NB4 (cell line): ENCODE measurements around the gene SIGLEC10.
"Not testable (repeated sequence)": the region's sequence is repeated elsewhere in the genome, so short reads cannot be mapped to it uniquely, and the experiment has no call there.

ENCODE experiments used
- DNase-seq: peaks from one replicate; pipeline ENCODE4 v3.0.0; 2010; ENCODE audit warnings: low read depth
- H3K4me3 ChIP-seq: one replicate; pipeline ENCODE4 v1.5.1; 2011; ENCODE audit warnings: mild to moderate bottlenecking, low read depth, low read length, moderate library complexity
- MYC ChIP-seq: IDR thresholded peaks from 2 replicates; pipeline ENCODE4 v1.6.1; 2011; ENCODE audit warnings: low read depth, low read length
- POLR2A ChIP-seq: IDR thresholded peaks from 2 replicates; pipeline ENCODE4 v1.6.1; 2011; ENCODE audit warnings: mild to moderate bottlenecking; ENCODE audit not compliant: insufficient read length; ENCODE audit errors: extremely low read depth
- TF ChIP-seq, protein P1 (sequence below): IDR thresholded peaks from one replicate; pipeline ENCODE4 v1.5.1; 2012; ENCODE audit warnings: low read depth, low read length
- TF ChIP-seq, protein P2 (sequence below): IDR thresholded peaks from 2 replicates; pipeline ENCODE4 v1.6.1; 2011; ENCODE audit warnings: low read depth, low read length

The SIGLEC10 gene

GRCh38 chr19:51398096-51398704 is 19.2 kb downstream of the SIGLEC10 start:
- no peak for TF ChIP-seq POLR2A
- TF ChIP-seq, protein P1, sequence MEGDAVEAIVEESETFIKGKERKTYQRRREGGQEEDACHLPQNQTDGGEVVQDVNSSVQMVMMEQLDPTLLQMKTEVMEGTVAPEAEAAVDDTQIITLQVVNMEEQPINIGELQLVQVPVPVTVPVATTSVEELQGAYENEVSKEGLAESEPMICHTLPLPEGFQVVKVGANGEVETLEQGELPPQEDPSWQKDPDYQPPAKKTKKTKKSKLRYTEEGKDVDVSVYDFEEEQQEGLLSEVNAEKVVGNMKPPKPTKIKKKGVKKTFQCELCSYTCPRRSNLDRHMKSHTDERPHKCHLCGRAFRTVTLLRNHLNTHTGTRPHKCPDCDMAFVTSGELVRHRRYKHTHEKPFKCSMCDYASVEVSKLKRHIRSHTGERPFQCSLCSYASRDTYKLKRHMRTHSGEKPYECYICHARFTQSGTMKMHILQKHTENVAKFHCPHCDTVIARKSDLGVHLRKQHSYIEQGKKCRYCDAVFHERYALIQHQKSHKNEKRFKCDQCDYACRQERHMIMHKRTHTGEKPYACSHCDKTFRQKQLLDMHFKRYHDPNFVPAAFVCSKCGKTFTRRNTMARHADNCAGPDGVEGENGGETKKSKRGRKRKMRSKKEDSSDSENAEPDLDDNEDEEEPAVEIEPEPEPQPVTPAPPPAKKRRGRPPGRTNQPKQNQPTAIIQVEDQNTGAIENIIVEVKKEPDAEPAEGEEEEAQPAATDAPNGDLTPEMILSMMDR, result peak; percentile 68
- H3K4me3 ChIP-seq, result no peak overlapping the region
- peak; percentile 58 for DNase-seq

DNA sequence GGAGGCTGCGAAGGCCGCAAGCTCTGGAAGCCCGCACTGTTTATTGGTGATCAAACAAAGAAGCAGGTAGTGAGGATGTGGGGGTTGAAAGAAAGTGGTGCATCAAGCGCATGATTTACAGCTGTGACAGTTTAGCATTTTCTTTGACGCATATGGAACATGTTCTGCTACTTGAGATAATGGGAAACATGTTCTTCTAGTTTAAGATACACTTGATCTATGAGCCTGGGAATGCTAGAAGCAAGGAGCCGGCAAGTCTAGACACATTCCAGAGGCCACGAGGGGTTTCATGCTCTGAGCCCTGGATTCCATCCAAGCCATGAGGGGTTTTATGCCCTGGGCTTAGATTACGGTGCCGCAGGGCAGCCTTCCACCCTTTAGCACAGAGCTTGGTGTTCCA is 20.0 kb downstream of the SIGLEC10 start:
- not testable (repeated sequence) for H3K4me3 ChIP-seq, DNase-seq

DNA sequence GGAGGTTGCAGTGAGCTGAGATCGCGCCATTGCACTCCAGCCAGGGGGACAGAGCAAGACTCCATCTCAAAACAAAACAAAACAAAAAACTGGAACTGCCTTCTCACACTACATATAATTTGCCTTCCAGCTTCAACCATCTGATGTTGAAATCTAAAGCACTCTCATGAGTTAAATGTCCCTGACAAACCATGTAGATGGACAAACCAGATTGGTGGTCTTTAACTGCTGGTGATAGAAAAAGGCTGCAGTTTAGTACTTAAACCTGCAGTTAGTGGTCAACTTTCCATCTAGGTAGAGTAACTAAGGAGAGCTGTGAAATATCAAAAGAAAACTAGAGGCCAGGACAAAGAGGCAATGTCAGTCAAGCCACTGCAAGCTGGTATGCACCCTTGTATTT is 21.3 kb downstream of the SIGLEC10 start:
- no peak for DNase-seq
- TF ChIP-seq, protein P1, result no peak
- no peak for TF ChIP-seq MYC
- no peak for TF ChIP-seq POLR2A
- TF ChIP-seq, protein P2, sequence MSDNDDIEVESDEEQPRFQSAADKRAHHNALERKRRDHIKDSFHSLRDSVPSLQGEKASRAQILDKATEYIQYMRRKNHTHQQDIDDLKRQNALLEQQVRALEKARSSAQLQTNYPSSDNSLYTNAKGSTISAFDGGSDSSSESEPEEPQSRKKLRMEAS, result no peak
- no peak overlapping the region for H3K4me3 ChIP-seq

DNA sequence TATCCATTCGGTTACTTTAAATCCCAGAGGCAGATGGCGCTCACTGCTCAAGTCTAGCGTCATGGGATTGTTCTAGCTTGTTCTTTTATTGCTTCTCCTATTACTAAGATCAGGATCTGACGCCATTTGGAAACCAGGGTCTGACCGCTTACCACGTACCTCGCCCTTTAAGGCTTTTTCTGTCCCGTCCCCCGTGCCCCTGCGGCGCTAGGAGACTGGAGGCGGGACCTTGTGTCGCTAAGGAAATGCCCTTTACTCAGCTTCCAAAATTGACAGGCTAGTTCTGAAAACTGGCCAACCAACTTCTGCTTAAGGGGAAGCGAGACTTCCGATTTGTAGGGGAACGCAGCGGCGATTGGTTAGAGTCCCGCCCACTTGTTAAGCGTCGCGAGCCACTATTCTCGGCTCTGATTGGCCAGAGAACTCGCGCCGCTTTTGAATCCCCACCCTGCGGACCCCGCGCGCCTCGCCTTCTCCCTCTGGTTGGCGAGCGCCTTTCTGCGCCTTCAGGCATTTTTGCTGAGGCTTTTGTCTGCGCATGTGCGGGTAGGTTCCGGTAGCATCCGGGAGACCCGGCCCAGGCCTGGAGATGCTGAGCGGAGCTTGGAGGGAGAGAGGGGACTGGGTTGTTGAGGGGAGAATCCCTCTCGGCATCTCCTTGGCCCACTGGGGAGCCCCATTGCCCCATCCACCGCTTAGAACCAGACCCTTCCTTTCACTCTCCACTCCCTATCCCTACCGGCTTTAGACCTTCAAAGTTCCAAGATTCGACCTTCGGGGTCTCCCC is 23.2 kb downstream of the SIGLEC10 start:
- TF ChIP-seq, protein P1, result no peak
- TF ChIP-seq POLR2A (peak; percentile 49), MYC (peak; percentile 63; the same call in 1 of the 2 replicates)
- TF ChIP-seq, protein P2, result peak; percentile 64; the same call in 1 of the 2 replicates
- peak; percentile 99 for DNase-seq
- H3K4me3 ChIP-seq, result peak overlapping the region; percentile 88

DNA sequence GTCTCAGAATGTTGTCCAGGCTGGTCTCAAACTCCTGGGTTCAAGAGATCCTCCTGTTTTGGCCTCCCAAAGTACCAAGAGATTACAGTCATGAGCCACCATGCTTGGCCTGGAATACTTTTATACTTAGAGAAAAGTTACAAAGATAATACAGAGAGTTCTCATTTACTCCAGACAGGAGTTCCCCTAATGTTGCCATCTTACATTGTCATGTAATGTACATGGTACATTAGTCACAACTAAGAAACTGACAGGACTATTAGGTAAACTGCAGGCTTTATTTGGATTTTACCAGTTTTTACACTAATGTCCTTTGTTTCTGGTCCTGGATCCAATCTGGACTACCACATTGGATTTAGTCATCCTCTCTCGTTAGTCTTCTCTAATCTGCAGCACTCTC is 24.7 kb downstream of the SIGLEC10 start:
- no peak for DNase-seq
- TF ChIP-seq MYC, result no peak
- no peak for TF ChIP-seq POLR2A
- TF ChIP-seq, protein P2, result no peak
- TF ChIP-seq, protein P1, result no peak
- H3K4me3 ChIP-seq, result no peak overlapping the region

- H3K4me3 ChIP-seq, result no peak overlapping the region
- no peak for DNase-seq
- TF ChIP-seq POLR2A (no peak), MYC (no peak)
- TF ChIP-seq, protein P1, result no peak
- TF ChIP-seq, protein P2, result no peak
These were observed 26.3 kb downstream of the SIGLEC10 start for GRCh38 chr19:51391073-51391611.
